ENCODE results near the gene SFRP5.
A peak's percentile ranks its signal among the peaks of the same experiment; 100 is the strongest.

SFRP5 gene

GRCh38 chr10:97771913-97772823 is at the start of gene SFRP5:
TSS of gene SFRP5 (minus strand) at chr10:97771999. CDS start at chr10:97771833, 166 bp downstream.
- no peak for DNase-seq (ENCODE audit: low spot score)

- no peak for DNase-seq (ENCODE audit: low spot score)
These were observed 48.4 kb upstream of the SFRP5 start for GRCh38 chr10:97820096-97820704.

- no peak for DNase-seq (ENCODE audit: low spot score)
These were observed 46.8 kb upstream of the SFRP5 start for GRCh38 chr10:97818572-97818971.

- DNase-seq (ENCODE audit: low spot score): no peak
These were observed 44.8 kb upstream of the SFRP5 start for GRCh38 chr10:97816609-97817008.

GRCh38 chr10:97814996-97815395 is 43.2 kb upstream of the SFRP5 start:
- DNase-seq (ENCODE audit: low spot score): no peak

GRCh38 chr10:97813311-97813710 is 41.5 kb upstream of the SFRP5 start:
- DNase-seq (ENCODE audit: low spot score): no peak

- no peak for DNase-seq (ENCODE audit: low spot score)
These were observed 40.9 kb upstream of the SFRP5 start for GRCh38 chr10:97812696-97813095.

- no peak for DNase-seq (ENCODE audit: low spot score)
These were observed 40.2 kb upstream of the SFRP5 start for GRCh38 chr10:97811958-97812357.

- DNase-seq (ENCODE audit: low spot score): no peak
These were observed 38.6 kb upstream of the SFRP5 start for GRCh38 chr10:97810446-97810845.

- no peak for DNase-seq (ENCODE audit: low spot score)
These were observed 34.1 kb upstream of the SFRP5 start for GRCh38 chr10:97805949-97806348.

GRCh38 chr10:97805096-97805884 is 33.5 kb upstream of the SFRP5 start:
- DNase-seq (ENCODE audit: low spot score): no peak

GRCh38 chr10:97801422-97801821 is 29.6 kb upstream of the SFRP5 start:
- no peak for DNase-seq (ENCODE audit: low spot score)

- DNase-seq (ENCODE audit: low spot score): no peak
These were observed 28.7 kb upstream of the SFRP5 start for GRCh38 chr10:97800474-97800873.

GRCh38 chr10:97798958-97799610 is 27.3 kb upstream of the SFRP5 start:
- no peak for DNase-seq (ENCODE audit: low spot score)

GRCh38 chr10:97796651-97797050 is 24.9 kb upstream of the SFRP5 start:
- no peak for DNase-seq (ENCODE audit: low spot score)

- no peak for DNase-seq (ENCODE audit: low spot score)
These were observed 24.1 kb upstream of the SFRP5 start for GRCh38 chr10:97795886-97796285.

GRCh38 chr10:97791824-97792721 is 20.3 kb upstream of the SFRP5 start:
- peak; percentile 72 for DNase-seq (ENCODE audit: low spot score)

GRCh38 chr10:97789770-97790397 is 18.1 kb upstream of the SFRP5 start:
- DNase-seq (ENCODE audit: low spot score): no peak

GRCh38 chr10:97788552-97789442 is 17.0 kb upstream of the SFRP5 start:
- no peak for DNase-seq (ENCODE audit: low spot score)

GRCh38 chr10:97785731-97786130 is 13.9 kb upstream of the SFRP5 start:
- no peak for DNase-seq (ENCODE audit: low spot score)
